ENCODE data around the gene SPSB4.

SPSB4 gene

DNA sequence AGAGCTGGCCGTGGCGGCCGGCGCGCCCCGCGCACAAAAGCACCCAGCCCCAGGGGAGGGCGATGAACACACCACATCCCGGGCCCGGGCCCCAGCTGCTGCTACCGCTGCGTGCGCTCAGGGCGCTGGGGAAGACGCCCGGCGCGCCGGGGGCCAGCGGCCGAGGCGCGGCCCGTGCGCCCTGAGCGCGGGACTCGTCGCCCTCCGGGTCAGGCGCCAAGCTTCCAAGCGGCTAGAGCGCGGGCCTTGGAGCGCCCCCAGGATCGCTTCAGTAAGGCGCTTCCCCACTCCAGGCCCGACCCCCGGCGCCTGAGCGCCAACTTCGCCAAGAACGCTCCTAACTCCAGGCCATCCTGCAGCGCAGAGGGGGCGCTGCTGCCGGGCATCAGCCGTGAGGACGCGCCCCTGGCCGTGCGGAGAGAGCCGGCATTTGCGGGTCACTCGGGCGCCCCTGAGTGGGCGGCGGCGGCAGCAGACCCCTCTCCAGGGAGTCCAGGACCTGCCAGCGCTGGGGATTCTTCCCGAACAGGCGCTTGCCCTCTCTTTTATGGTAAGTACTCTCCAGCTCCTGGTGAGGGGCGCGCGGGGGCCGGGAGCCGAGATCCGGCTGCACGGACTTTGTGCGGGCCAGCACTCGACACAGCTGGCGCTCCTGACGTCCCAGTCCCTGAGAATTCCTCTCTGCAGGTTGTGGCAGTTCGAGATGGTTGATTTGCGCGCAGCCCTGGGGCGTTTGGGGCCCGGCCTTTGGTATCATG, 475 bp downstream of the SPSB4 start:
- H3K27ac ChIP-seq, result peak overlapping the region in 1 of 21 experiments; percentile 79
- H3K4me3 ChIP-seq, result peak overlapping the region; percentile 12 to 44 (median 25)

DNA sequence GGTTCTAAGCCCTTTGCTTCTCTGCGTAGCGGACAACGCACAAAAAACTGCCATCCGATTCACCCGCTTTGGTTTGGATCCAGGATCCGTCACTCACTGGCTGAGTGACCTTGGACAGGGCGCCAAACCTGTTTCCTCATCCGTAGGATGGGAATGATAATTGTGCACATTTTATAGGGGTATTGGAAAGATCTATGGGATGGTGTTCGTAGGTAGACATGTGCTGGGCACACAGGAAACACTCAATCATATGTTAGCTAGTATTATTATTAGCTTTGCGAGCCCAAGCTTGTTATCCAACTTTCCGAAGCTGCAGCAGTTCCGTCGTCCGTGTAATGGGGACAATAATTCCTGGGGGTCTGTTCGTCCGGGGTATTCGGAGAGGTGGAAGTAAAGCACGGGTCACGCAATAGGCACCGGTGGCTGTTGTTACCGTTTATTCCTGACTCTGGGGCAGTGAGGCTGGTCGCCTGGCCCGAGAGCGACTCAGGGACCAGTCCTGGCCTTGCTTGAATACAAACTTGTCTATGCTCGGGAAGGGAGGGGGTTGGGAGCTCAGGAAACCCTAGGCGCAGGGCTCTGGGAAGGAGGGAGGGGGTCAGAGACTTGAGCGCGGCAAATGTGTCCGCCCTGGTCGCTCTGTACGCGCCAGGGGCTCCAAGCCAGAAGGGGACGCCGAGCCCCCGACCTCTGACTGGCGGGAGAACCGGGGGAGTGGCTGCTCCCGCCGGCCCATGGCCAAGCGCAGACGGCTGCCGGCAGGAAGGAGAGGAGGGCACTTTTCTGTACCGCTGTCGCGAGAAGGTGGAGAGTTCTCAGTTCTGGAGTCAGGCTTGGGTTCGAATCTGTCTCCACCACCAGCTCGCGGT, 1.3 kb downstream of the SPSB4 start:
- H3K4me3 ChIP-seq, result peak overlapping the region in 5 of 7 experiments; percentile 20 to 44 (median 41)

DNA sequence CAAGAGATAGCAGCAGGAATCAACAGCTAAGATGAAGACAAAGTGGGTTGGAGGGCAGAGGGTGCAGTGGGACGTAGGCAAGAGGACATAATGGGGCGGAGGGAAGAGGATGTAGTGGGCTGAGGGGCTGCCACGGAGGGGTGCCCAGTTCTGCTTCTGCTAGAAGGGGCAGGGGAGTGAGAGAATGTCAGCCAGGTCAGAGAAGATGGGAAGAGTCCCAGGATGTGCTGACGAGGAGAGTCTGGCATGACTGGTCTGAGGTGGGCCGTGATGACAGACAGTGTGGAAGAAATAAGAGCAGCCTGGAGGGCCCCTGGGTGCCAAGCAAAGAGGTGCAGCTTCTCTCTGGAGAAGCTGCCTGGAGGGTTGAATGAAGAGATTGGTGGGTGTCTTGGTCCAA, 4.0 kb downstream of the SPSB4 start:
- H3K4me3 ChIP-seq, result no peak overlapping the region
- H3K27ac ChIP-seq, result peak overlapping the region in 1 of 21 experiments; percentile 74

More for the DNA sequence above, 1.3 kb downstream of the SPSB4 start:
- H3K27ac ChIP-seq, result peak overlapping the region in 1 of 21 experiments; percentile 79

DNA sequence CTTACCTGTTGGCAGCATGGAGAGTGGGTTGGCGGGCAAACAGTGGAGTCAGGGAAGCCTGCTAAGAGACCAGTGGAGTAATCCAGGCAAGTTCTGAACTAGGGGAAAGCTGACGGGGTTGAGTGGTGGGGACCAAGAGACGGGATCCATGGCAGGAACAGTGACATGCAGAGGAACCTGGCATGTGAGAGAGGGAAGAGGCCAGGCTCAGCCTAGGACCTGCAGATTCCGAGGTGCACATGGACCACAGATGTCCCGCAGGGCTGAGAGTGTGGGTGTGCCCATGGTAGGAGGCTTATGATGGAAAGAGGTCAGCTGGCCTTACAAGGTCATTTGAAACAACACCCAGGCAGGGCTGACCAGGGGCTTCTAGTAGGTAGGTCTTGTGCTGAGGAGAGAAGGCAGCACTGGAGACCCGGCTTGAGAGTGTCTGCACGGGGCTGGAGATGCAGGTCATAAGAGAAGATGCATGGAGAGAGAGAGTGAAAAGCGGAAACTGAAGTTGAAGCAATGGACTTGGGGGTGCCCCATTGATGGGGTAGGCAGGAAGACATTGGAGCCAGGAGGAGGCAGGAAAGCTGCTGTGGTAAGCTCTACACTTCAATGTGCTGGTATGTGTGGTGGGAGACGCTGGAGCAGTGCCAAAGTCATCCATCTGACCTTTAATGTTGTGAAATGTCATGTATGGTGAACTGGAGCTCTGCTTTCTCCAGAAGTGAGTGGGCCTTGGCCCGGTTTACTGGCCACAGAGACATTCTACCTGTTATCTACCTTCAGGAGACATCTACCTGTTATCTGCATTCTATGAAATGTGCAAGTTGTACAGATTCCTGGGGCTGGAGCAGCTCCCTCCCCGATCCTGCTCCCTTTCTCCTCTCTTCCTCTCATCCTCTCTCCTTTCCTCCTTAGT, 4.6 kb downstream of the SPSB4 start:
- peak overlapping the region in 2 of 21 experiments; percentile 38 to 74 for H3K27ac ChIP-seq
- no peak overlapping the region for H3K4me3 ChIP-seq

DNA sequence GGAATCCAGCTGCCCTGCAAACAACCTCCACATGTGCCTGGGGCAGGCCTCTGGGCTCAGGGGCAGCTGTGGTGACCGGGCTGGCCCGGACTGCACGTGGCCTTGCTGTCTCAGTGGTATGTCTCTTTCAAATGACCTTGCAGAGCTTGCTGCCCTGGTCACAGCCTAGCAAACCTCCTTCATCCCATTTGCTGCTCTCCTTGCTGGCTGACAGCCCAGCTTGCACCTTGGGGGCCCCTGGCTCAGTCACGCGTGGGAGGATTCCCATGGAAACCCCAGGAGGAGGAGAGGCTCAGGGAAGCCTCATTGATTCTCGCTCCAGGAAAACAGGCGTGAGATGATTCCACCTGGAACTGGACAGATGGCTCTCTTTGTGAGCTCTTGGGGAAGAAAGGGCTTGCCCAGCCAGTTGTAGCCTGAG, 5.6 kb downstream of the SPSB4 start:
- H3K27ac ChIP-seq, result peak overlapping the region in 1 of 21 experiments; percentile 74
- H3K4me3 ChIP-seq, result no peak overlapping the region

DNA sequence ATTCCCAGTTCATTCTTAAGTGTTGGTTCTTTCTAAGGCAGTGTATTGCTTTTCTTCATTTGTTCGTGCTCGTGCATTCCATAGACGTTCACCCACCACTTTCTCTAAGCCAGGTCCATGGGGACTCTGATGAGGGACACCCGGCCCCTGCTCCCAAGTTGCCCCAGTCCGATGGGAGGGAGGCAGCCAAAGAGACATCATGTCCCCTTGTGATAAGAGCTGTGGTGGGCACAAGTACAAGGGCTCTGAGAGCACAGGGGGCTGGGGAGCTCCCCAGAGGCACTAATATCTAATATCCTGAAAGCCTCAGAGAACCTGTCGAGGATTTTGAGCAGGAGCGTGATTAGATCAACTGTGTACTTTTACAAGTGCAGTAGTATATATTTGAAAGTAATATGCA, 6.3 kb downstream of the SPSB4 start:
- H3K4me3 ChIP-seq, result no peak overlapping the region
- peak overlapping the region in 1 of 21 experiments; percentile 34 for H3K27ac ChIP-seq

DNA sequence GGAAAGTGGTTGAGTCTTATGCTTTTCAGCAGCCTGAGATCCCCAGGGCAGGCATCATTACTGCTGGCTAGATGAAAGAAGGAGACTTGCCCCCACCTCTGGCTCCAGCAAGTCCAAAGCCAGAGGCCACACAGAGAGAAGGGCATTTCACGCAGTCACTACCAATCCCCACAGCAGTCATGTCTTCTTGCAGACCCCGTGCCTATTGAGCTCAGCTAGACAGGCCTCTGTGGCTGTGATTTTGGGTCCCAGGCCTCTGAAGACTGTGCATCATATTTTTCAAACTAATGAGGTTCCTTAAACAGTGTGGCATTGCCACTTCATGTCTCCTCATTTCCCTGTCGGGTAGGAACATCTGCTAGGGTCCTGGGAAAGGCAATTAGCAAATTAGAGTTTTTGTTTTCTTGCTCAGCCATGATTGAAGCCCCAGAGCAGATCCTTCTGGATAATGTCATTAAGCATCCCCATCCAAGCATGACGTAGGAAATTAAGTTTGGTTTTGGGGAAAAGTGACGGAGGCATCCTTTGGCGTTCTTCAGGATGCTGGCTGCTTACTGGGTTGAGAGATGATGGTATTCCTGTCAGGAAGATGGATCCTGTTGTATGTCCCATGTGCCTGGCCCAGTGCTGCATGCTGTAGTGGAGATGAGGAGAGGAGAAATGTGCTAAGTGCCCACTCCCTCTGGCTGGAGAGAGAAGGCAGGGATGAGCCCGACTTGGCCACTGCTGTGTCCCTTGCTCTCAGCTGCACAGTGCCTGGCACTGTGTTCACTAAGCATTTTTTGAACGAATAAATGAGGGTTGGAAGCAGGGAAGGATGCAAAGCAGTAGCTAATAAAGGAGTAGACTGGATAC, 7.0 kb downstream of the SPSB4 start:
- H3K27ac ChIP-seq, result peak overlapping the region in 1 of 21 experiments; percentile 34
- H3K4me3 ChIP-seq, result no peak overlapping the region

DNA sequence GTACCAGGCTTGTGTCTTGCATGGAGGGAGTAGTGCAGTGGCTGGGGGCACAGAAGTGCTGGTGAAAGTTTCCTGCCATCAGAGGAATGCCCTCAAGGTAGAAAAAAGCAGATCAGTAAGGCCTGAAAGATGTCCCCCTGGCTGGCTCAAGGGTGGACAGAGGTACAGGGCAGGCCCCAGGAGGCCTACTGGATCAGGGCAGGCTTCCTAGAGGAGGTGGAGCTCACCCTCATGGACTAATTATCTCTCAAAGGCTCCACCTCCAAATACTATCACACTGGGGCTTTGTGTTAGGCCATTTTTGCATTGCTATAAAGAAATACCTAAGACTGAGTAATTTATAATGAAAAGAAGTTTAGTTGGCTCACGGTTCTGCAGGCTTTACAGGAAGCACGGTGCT, 7.8 kb downstream of the SPSB4 start:
- no peak overlapping the region for H3K4me3 ChIP-seq
- peak overlapping the region in 1 of 21 experiments; percentile 21 for H3K27ac ChIP-seq

DNA sequence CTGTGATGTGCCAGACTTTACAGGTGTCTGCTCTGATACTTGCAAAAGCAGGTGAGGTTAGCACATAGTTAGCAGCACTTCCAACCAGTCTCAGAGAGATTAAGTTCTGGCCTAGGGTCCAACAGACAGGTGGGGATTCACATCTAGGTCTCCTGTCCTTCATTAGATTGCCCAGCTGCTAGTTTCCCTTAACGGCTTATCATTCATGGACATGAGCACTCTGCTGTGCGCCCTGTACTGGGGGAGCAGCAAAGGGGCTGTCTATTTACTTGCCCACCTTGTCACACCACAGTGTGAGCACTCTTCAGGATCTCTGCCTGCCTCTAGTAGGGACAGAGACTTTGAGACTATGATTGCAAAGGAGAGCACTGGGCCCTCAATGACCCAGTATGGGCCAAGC, 8.7 kb downstream of the SPSB4 start:
- no peak overlapping the region for H3K4me3 ChIP-seq
- no peak overlapping the region for H3K27ac ChIP-seq

DNA sequence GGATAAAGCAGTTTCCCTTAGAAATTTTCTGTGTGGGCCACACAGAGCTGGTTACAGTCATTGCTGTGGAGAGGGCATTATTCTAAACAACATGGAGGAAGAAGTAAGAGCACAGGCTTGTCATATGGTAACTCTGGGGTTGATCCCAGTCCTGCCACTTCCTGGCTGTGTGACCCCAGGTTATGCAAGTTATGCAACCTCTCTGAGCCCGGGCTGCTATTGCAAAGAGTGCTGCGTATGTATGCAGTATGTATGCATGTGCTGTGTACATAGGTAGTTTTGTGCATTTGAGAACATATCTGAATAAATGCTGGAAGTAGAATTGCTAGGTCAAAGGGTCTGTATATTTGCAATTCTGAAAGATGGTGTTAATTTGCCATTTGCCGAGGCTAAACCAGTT, 9.2 kb downstream of the SPSB4 start:
- no peak overlapping the region for H3K4me3 ChIP-seq
- H3K27ac ChIP-seq, result no peak overlapping the region

DNA sequence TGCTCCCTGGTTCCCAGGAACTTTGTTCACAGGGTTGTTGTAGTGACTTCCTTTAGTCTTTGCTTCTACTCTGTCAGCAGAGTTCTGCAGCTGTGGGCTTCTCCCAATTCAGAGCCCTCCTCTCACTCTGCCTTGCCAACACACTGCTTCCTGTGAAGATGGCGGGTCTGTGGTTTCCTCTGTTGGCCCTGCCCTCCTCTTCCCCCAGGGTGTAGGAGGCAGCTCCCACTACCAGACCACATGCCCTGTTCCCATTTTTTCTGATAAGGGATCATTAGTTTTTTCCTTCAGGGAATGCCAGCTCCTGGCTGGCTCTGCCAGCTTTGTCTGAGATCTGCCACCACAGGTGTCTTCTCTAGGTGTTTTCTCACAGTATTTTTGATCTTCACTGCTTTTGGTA, 12.7 kb downstream of the SPSB4 start:
- Histone ChIP-seq H3K4me3 (no peak overlapping the region), H3K27ac (peak overlapping the region in 1 of 21 experiments; percentile 21)

DNA sequence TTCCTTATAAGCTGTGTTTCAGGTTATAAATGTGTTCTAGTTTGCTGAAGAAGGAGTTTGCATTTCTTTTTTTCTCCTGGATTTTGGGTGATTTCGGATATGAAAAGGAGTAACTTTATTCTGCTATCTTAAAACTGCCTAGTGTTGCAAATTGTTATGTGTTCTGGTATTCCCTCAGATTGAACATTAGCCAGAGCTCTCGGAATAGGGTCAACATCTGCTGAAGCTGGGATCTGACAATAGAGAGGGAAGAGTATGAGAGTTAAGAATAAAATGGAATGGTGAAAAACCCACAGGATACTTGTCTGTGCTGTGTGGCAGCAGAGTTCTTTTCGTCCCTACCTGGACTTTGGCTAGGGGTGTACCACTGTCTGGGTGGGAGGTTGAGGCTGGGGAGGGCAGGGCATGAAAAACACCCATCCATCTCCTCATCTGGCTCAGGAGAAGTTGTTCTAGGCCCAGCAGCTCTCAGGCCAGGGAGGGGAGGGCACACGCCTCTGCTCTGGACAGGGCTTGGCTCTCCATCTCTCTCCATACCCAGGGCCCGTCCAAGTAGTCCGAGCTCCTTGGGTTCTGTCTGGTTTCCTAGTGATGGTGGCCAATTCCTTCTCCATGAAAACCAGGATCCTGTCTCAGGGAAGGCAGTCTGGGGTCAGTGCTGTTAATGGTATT, 13.2 kb downstream of the SPSB4 start:
- H3K4me3 ChIP-seq, result no peak overlapping the region
- peak overlapping the region in 2 of 21 experiments; percentile 12 to 21 for H3K27ac ChIP-seq

DNA sequence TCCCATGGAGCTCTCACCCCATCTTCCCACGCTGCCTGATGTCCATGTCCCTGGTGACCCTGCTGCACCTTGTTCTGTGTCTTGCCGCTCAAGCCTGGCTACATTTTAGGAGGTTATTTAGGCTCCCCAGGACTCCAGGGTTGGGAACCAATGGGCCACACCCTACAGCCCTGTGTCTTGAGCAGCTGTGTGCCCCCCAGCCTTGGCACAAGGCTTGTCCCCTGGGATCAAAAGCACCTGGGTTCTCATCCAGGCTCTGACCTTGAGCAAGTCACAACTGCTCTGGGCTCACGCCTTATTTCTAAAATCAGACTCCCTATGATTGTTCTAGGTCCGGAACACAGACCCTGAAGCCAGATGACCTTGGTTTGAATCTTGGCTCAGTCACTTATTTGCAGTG, 14.1 kb downstream of the SPSB4 start:
- no peak overlapping the region for H3K4me3 ChIP-seq
- H3K27ac ChIP-seq, result no peak overlapping the region

DNA sequence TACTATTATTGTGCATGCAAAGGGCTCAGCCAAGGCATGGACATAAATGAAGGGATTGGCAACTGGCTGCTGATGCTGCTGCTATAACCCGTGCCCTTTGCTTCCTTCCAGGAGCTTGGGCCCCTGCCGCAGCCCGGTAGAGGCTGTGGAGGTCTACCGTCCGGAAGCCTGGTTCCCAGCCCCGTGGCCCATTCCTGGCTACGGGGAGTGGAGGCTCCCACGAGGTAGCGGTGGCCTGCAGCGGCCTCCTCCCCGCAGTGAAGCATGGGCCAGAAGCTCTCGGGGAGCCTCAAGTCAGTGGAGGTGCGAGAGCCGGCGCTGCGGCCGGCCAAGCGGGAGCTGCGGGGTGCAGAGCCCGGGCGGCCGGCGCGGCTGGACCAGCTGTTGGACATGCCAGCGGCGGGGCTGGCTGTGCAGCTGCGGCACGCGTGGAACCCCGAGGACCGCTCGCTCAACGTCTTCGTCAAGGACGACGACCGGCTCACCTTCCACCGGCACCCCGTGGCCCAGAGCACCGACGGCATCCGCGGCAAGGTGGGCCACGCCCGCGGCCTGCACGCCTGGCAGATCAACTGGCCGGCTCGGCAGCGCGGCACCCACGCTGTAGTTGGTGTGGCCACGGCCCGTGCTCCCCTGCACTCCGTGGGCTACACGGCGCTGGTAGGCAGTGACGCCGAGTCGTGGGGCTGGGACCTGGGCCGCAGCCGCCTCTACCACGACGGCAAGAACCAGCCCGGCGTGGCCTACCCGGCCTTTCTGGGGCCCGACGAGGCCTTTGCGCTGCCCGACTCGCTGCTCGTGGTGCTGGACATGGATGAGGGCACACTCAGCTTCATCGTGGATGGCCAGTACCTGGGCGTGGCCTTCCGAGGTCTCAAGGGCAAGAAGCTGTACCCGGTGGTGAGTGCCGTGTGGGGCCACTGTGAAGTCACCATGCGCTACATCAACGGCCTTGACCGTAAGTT, 15.0 kb downstream of the SPSB4 start:
- Histone ChIP-seq H3K27ac (no peak overlapping the region), H3K4me3 (no peak overlapping the region)

DNA sequence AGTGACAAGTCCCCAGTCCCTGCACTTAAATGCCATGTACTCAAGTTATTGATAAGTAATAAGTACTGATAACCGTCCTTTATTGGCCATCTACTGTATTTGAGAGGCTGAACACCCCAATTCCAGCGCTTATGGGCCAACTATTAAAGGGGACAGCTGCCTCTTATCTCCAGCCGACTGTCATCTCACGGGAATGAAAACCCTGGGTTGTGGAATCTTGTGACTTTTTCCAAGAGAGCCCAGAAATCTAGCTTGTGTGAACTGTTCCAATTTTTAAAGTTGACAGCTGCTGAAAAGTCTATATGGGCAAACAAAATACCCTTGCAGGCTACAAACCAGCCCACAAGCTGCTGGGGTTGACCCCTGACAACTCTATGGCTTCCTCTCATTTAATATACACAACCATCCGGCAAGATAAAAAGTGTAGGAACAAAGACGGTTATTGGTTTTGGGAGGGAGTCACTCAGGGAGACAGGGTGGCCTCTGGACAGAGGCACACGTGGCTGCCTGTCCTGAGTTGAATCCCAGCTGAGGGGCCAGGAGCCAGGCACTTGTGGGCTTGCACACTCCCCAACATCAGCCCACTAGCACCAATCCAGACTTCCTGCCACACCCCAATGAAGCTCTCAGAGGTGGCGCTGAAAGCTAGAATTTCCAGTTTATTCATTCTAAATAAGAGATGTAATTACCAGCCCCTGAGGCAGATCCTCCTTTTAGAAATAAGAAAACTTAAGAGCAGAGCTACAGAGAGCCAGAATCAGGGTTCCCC, 16.2 kb downstream of the SPSB4 start:
- H3K27ac ChIP-seq, result no peak overlapping the region
- no peak overlapping the region for H3K4me3 ChIP-seq

DNA sequence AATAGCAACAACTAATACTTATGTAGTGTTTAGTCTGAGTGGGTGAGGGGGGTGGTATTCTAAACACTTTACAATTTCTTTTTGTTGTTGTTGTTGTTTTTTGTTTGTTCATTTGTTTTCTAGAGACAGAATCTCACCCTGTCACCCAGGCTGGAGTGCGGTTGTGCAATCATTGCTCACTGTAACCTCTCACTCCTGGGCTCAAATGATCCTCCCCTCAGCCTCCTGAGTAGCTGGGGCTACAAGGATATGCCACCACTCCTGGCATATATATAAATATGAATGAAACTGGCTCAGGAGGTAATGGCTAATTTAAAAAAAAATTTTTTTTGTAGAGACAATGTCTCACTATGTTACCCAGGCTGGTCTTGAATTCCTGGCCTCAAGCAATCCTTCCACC, 19.1 kb downstream of the SPSB4 start:
- H3K27ac ChIP-seq, result no peak overlapping the region
- no peak overlapping the region for H3K4me3 ChIP-seq
